ENCODE measurements around the gene C11orf71. TPM values are rescaled to one million over a fixed set of nuclear protein-coding genes. Genes with fewer than 3 reads are reported as not detected.
A peak's percentile ranks its signal among the peaks of the same experiment; 100 is the strongest.

C11orf71 gene
- total RNA-seq, 1 experiment from 2014 or later: 4.3 TPM

GRCh38 chr11:114398303-114398920, 1.9 kb downstream of the C11orf71 start:
- TF ChIP-seq SIN3A (IDR thresholded peaks at IDR 0.05; ENCODE audit: low read depth): no peak
- TF ChIP-seq POLR2A (IDR thresholded peaks at IDR 0.05; ENCODE audit: borderline replicate concordance, extremely low read depth, insufficient read depth, insufficient read length): peak; percentile 2
- H4K20me1 ChIP-seq (ENCODE audit: insufficient read depth): 0 out of 2 replicates have a peak, but pooled peaks cover 3% of the 10 kb centered on the region
- no peak overlapping the region for H3K27ac ChIP-seq (ENCODE audit: low read depth, low read length)
- no peaks in the 10 kb centered on the region for H3K9me2 ChIP-seq (ENCODE audit: insufficient read depth)
- no peaks in the 10 kb centered on the region for H3K9me3 ChIP-seq (ENCODE audit: control insufficient read depth in 1 of 2, insufficient read depth in 1 of 2, low read depth in 1 of 2, low read length in 2 of 2)
- peaks cover 47% of the 10 kb centered on the region for H3K79me2 ChIP-seq (ENCODE audit: insufficient read depth, low read length)
- no peak for ATAC-seq
- no peak overlapping the region for H3K4me3 ChIP-seq (replicated peaks in 1 of 2; ENCODE audit: low read depth in 1 of 2, low read length in 2 of 2)
- intact Hi-C loops (cut with micrococcal nuclease): loop anchor here (5.0 kb wide), 1 partner anchor 51 kb away; no protein-coding TSS in a partner anchor
- H3K4me1 ChIP-seq (ENCODE audit: control insufficient read depth in 1 of 2, insufficient read depth in 2 of 2, low read length in 2 of 2): peaks cover 0 to 14% of the 10 kb centered on the region in 2 experiments; a peak in 2 of 4 replicates
- ChIA-PET POLR2A (no interaction called here), RAD21 (ENCODE audit: low non-redundant PET in 1 of 2, low total read pairs in 2 of 2, uncharacterized antibody in 2 of 2, unreplicated experiment in 2 of 2) (interaction anchor here in 1 of 2 experiments (0.6 kb wide), 1 partner anchor 298 kb away, joined by 3 read pairs; no protein-coding TSS in a partner anchor), CTCF (no interaction called here)
- DNase-seq (ENCODE audit: low read depth, low spot score): no peak
- H3K9ac ChIP-seq (ENCODE audit: low read length): no peak overlapping the region
- 0 out of 2 replicates have a peak, but pooled peaks cover under 1% of the 10 kb centered on the region for H3K27me3 ChIP-seq (ENCODE audit: insufficient read depth, low read length)
- no peak overlapping the region for H2AFZ ChIP-seq (ENCODE audit: low read depth, low read length, poor library complexity, severe bottlenecking)
- H3K4me2 ChIP-seq (ENCODE audit: low read length): peak overlapping the region; percentile 89; the same call in 1 of the 2 replicates
- BruUV-seq (replicated peaks): no TSS peak
- peaks cover 0 to 7% of the 10 kb centered on the region in 2 experiments; a peak in 1 of 4 replicates for H3K36me3 ChIP-seq (ENCODE audit: control insufficient read depth in 1 of 2, insufficient read depth in 2 of 2, low read length in 2 of 2)

- peaks cover 37% of the 10 kb centered on the region for H3K79me2 ChIP-seq (ENCODE audit: insufficient read depth, low read length)
- ATAC-seq: no peak
- ChIA-PET CTCF (interaction anchor here (0.7 kb wide), 1 partner anchor 50 kb away, joined by 3 read pairs; no protein-coding TSS in a partner anchor), POLR2A (no interaction called here), RAD21 (ENCODE audit: low non-redundant PET in 1 of 2, low total read pairs in 2 of 2, uncharacterized antibody in 2 of 2, unreplicated experiment in 2 of 2) (interaction anchor here in 1 of 2 experiments (0.6 kb wide), 1 partner anchor 299 kb away, joined by 3 read pairs; no protein-coding TSS in a partner anchor)
- no peak overlapping the region for H2AFZ ChIP-seq (ENCODE audit: low read depth, low read length, poor library complexity, severe bottlenecking)
- H3K27ac ChIP-seq (ENCODE audit: low read depth, low read length): no peak overlapping the region
- H4K20me1 ChIP-seq (ENCODE audit: insufficient read depth): no peaks in the 10 kb centered on the region
- intact Hi-C loops (cut with micrococcal nuclease): loop anchor here (5.0 kb wide), 1 partner anchor 50 kb away; no protein-coding TSS in a partner anchor
- TF ChIP-seq POLR2AphosphoS5 (IDR thresholded peaks at IDR 0.05; ENCODE audit: low read depth, low read length) (peak; percentile 35; the same call in 1 of the 2 replicates), POLR2A (IDR thresholded peaks at IDR 0.05; ENCODE audit: borderline replicate concordance, extremely low read depth, insufficient read depth, insufficient read length) (no peak)
- no peak overlapping the region for H3K4me3 ChIP-seq (replicated peaks in 1 of 2; ENCODE audit: low read depth in 1 of 2, low read length in 2 of 2)
- no peak overlapping the region for H3K9ac ChIP-seq (ENCODE audit: low read length)
- H3K36me3 ChIP-seq (ENCODE audit: control insufficient read depth in 1 of 2, insufficient read depth in 2 of 2, low read length in 2 of 2): no peaks in the 10 kb centered on the region
- DNase-seq (ENCODE audit: low read depth, low spot score): no peak
- H3K9me3 ChIP-seq (ENCODE audit: control insufficient read depth in 1 of 2, insufficient read depth in 1 of 2, low read depth in 1 of 2, low read length in 2 of 2): no peaks in the 10 kb centered on the region
- no peak overlapping the region for H3K4me2 ChIP-seq (ENCODE audit: low read length)
- no peaks in the 10 kb centered on the region for H3K9me2 ChIP-seq (ENCODE audit: insufficient read depth)
- BruUV-seq (replicated peaks): no TSS peak
- H3K4me1 ChIP-seq (ENCODE audit: control insufficient read depth in 1 of 2, insufficient read depth in 2 of 2, low read length in 2 of 2): peaks cover 0 to 14% of the 10 kb centered on the region in 2 experiments; a peak in 2 of 4 replicates
- 0 out of 2 replicates have a peak, but pooled peaks cover 6% of the 10 kb centered on the region for H3K27me3 ChIP-seq (ENCODE audit: insufficient read depth, low read length)
Observed at GRCh38 chr11:114397349-114397982, 2.8 kb downstream of the C11orf71 start.

Data from HCT116 (cell line).